OCI-M1 (cell line): ENCODE results near the gene GSX2.
"Not testable (repeated sequence)": the region's sequence is repeated elsewhere in the genome, so short reads cannot be mapped to it uniquely, and the experiment has no call there.

Experiments
- DNase-seq: peaks from one replicate; lab custom pipeline; 2025; lab: John Stamatoyannopoulos, UW

GSX2 gene

DNA sequence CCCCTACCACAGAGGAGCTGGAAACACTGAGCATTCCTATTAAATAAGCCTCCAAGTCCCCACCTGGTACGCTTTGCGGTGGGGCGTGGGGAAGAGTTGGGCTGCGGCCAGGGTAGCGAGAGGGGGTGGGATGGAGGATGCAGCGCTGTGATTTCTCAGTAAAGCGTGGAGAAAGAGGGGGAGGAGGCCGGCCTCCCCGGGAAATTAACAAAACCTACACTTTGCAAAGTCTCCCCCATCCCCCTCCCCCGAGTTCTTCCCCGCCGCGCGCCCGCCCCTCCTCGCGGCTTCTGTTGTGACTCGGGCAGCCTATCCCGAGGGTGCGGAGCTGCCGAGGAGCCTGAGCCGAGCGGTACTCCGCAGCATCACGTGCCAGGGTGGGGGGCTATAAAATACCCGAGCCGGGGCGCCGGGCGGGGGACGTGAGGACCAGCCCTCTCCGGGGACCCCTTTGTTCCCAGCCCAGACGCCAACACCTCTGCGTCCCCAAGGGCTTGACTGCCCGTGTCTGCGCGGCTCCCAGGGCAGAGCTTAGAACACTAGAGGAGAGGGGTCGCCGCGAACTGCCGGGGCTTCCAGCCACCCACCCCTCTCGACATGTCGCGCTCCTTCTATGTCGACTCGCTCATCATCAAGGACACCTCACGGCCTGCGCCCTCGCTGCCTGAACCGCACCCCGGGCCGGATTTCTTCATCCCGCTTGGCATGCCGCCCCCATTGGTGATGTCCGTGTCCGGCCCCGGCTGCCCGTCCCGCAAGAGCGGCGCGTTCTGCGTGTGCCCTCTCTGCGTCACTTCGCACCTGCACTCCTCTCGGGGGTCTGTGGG is at the start of gene GSX2:
Gene GSX2, plus strand, starts transcription at position 416 of the 827 bp plus-strand sequence. Its CDS starts 182 bp downstream, at position 598.
- DNase-seq: no peak

GRCh38 chr4:54050214-54050904 is 49.6 kb upstream of the GSX2 start:
- DNase-seq: no peak

DNA sequence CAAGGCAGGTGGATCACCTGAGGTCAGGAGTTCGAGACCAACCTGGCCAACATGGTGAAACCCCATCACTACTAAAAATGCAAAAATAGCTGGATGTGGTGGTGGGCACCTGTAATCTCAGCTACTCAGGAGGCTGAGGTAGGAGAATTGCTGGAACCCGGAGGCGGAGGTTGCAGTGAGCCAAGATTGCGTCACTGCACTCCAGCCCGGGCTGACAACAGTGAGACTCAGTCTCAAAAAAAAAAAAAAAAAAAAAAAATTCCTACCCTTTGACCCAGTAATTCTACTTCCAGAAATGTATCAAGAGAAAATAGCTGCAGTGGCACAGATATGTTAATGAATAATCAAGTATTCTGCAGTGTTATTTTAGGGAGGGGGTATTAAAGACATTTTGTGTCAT is 46.6 kb upstream of the GSX2 start:
- not testable (repeated sequence) for DNase-seq

DNA sequence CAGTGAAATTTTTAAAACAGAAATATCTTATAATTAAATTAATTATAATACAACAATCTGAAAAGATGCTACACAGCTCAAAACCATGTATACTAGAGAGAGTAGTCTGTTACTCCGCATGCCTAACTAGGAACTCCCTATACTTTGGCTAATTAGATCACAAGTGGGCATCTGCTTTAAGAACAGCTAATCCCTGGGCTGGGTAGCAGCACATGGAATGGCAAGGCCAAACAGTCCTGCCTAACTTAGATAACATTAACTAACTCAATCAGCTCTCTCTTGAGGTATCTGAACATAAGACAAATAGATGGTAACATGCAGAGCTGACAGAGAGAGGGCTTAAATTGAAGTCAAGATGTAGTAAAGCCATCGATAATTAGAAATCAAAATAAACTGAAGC is 45.5 kb upstream of the GSX2 start:
- no peak for DNase-seq

- DNase-seq: no peak
Observed at GRCh38 chr4:54055494-54055893, 44.5 kb upstream of the GSX2 start.

DNA sequence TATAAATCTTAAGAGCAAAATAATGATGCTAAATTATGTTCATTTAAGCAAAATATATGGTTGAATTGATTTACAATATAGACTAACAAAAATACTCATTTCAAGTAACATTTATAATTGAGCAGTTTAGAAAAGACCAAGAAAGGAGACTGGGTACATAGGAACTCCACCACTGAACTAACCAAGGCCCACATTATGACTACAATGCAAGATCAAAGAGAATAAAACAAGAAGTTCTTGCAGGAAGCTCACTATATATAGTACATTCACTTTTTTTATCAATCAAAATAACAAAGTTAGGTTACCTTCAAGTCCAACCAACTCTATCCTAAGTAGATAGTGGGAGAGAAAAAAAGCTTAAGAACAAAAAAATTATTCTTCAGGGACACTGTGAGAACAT is 43.6 kb upstream of the GSX2 start:
- DNase-seq: no peak

GRCh38 chr4:54058171-54058570 is 41.8 kb upstream of the GSX2 start:
- no peak for DNase-seq

- peak; percentile 26 for DNase-seq
Observed at GRCh38 chr4:54060116-54060515, 39.8 kb upstream of the GSX2 start.

DNA sequence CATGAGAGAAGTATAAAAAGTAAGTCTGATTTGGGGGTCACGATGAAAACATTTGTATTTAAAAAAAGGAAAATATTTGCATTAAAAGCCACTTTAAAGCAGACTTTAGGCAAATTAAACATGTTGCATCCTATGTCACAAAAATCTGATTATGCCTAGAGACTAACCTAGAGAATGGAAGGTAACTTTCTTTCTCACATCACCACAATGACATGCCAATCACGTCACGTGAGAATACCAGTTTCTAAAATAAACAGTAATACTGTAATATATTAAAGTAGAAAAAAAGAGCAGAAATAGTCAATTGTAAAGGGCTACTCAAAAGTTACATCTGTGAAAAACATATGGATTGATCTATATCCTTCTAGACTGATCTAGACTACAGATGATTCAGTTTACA is 38.9 kb upstream of the GSX2 start:
- no peak for DNase-seq

- no peak for DNase-seq
Observed at GRCh38 chr4:54061873-54062272, 38.1 kb upstream of the GSX2 start.

DNA sequence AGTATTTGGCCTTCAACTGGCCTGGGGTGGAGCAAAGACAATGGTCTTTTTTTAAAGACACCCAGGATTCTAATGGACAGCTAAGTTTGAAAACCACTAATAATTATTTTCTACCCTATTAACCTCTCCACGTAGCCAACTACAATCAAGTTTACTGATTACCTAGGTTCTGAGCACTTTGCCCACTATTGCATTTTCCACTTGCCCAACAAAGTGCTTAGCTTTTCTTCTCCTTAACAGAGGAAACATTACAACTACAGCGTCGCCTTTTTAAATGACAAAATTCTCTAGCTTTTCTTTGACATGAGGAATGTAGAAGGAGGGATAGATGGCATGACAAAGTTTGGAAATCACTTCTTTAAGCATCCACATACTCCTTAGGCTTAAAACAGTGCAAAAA is 37.6 kb upstream of the GSX2 start:
- DNase-seq: no peak

DNA sequence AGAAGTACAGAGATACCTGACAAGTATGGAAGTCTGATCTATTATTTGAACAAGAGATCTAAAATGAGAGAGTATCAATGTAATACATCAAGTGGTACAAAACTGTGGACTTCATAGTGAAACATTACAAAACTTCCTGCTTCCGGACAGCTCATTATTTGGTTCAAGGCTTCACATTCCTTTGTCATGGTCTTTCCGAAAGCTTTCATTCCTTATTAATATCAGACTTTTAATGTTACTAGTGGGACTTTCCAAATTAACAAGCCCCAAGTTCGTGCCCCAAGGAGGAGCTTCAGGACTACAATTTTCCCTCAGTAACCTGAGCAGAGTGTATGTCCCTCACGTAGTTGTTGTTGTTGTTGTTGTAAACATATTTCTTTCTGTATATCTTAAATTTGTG is 36.7 kb upstream of the GSX2 start:
- peak; percentile 51 for DNase-seq

DNA sequence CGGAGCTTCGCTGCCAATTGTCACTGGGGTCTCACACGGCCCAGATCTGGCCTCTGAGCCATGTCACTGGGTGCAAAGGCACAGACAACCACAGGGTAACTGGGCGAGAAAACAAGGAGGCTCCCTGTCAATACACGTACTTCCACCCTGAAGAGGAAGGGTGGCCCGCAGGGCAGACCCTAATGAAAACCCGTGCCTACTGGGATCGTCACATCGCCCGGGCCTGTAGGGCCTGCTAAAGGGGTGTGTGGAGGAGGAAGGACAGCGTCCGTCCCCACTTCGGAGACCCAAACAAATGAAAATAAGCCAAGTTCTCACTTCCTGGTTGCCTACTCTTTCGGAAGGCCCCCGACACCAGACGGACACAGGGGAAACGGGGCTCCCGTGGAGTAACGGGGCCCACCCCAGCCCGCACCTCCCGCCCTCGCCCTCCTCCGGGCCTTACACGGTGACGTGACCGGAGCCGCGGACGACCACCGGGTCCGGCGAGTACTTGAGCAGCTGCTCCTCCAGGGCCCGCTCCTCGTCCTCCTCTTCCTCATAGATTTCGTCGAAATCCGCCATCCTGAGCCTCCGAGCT is 36.1 kb upstream of the GSX2 start:
- DNase-seq: peak; percentile 51

- DNase-seq: peak; percentile 94
Observed at GRCh38 chr4:54064317-54065111, 35.4 kb upstream of the GSX2 start, which contains the start of gene CHIC2. CHIC2 (minus strand) TSS chr4:54064605; CDS start chr4:54064300, 305 bp downstream.

GRCh38 chr4:54065282-54066087 is 34.5 kb upstream of the GSX2 start:
- DNase-seq: peak; percentile 46

GRCh38 chr4:54066088-54066415 is 33.9 kb upstream of the GSX2 start:
- DNase-seq: no peak

DNA sequence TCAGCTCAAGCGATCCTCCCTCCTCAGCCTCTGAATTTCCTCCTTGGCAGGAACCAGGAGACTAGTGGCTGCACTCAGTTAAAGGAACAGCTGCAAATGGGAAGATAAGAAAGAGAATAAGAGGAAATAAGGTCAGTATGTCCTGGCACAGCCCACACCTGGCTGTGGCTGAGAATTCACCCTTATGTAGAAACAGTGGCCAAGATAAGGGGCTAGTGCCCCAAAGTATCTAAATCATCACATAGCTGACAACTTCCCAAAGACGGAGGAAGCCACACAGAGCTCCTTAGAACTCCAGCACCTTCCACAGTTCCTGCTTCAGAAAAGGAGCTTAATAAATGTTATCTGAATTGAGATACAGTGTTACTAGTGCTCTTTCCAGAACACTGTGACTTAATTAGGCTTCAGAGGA is 33.2 kb upstream of the GSX2 start:
- DNase-seq: peak; percentile 91

DNA sequence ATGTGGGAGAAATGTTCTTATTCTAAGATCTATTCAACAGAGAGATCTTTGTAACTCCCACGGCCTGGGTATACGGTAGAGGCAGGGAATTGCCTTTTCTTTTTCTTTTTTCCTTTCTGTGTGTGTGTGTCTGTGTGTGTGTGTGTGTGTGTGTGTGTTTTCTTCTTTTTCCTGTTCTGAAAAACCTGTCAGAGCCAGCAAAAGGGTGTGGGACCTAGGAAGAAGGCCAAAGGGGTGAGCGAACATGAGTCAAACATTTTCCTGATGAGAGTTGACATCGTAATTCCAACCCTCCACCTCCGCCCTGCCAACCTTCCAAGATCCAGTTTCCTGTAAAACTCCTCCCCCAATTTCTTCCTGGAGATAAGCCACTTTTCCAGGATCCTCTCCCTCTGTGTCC is 32.8 kb upstream of the GSX2 start:
- no peak for DNase-seq

DNA sequence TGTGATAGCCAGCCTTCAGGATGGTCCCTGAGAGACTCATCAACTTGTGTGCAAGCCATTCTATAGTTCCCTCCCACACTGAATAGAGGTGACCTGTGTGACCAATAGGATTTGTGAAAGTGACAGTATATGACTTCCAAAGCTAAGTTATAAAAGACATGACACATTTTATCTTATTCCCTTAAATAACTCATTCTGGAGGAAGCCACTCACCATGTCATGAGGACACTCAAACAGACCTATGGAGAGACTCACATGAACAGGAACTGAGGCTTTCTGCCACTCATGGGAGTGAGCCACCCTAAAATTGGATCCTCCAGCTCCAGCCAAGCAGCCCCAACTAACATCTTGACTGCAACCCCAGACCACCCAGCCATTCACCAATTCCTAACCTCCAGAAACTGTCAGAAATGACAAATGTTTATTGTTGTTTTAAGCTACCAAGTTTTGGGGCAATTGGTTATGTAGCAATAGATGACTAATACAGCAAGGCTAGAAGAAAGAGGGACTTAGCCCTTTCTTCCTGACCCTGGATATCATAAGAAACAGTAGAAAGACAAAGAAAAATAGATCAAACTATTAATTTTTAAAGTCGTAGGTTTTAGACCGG is 26.6 kb upstream of the GSX2 start:
- no peak for DNase-seq

GRCh38 chr4:54074381-54074780 is 25.6 kb upstream of the GSX2 start:
- no peak for DNase-seq

GRCh38 chr4:54076673-54077072 is 23.3 kb upstream of the GSX2 start:
- DNase-seq: no peak
